Loucy (cell line): Measurements from ENCODE around the gene CRYZ.

Experiments
- CTCF ChIP-seq: fragments of 200-600 bp; sonication (generic); conservative IDR thresholded peaks from 2 replicates; pipeline ENCODE4 v1.5.1; 2014; ENCODE audit warnings: mild to moderate bottlenecking, antibody characterized with exemption, low read length
- EZH2phosphoT487 ChIP-seq: fragments of 200-600 bp; IDR thresholded peaks from 2 replicates; pipeline ENCODE4 v1.6.1; 2018; ENCODE audit warnings: antibody characterized with exemption, mild to moderate bottlenecking, moderate library complexity, borderline replicate concordance

GRCh38 chr1:74677926-74678325 is 54.9 kb downstream of the CRYZ start:
- TF ChIP-seq CTCF (no peak), EZH2phosphoT487 (no peak)
